Endothelial cell of umbilical vein (primary cell): Measurements from ENCODE around the gene APLN. TPM values are rescaled to one million over a fixed set of nuclear protein-coding genes. Genes with fewer than 3 reads are reported as not detected.

ENCODE experiments used
- BruUV-seq: library from RNA; stranded (reverse); fragments of 400-500 nt; replicated peaks from 2 replicates; lab custom pipeline; 2021; lab: Mats Ljungman, UMichigan
- CTCF ChIA-PET: fragments of 300-600, 350-600 bp; sonication (Branson Sonifier 250); formaldehyde crosslinking; loops from one replicate; lab custom pipeline; 2021; ENCODE audit warnings: antibody characterized with exemption, inconsistent platforms; lab: Charles Lee
- POLR2A ChIA-PET: fragments of 300-600, 350-600 bp; sonication (Branson Sonifier 250); formaldehyde crosslinking; loops from one replicate; lab custom pipeline; 2021; ENCODE audit warnings: antibody characterized with exemption, inconsistent platforms; lab: Charles Lee
- DNase-seq: peaks from one replicate; pipeline ENCODE4 v3.0.0-alpha.2; 2011; ENCODE audit warnings: low read depth, low spot score
- FAIRE-seq: peaks from 2 replicates; lab custom pipeline; 2011; peaks lifted over from hg19 to GRCh38; lab: Jason Lieb, UNC
- H2AFZ ChIP-seq: 2 replicates; pipeline ENCODE4 v1.6.0; 2012; ENCODE audit warnings: low read depth, low read length, control low read depth, inconsistent platforms
- H3K27ac ChIP-seq: 2 replicates; pipeline ENCODE4 v1.5.1; 2011; ENCODE audit warnings: low read depth, mild to moderate bottlenecking, control low read depth, low read length, moderate library complexity; ENCODE audit not compliant: insufficient read depth
- H3K27me3 ChIP-seq, 2 experiments: 2 replicates each; pipeline versions ENCODE4 v1.6.0 to v1.6.1; 2011; ENCODE audit warnings: low read length in 2 of 2, mixed read lengths in 1 of 2; ENCODE audit not compliant: control insufficient read depth in 2 of 2, insufficient read depth in 2 of 2
- H3K36me3 ChIP-seq, 2 experiments: 2 replicates in 1 of 2; 3 replicates in 1 of 2; pipeline ENCODE4 v1.5.1; 2011; ENCODE audit warnings: low read length in 2 of 2, mild to moderate bottlenecking in 1 of 2, moderate library complexity in 1 of 2; ENCODE audit not compliant: control insufficient read depth in 2 of 2, insufficient read depth in 2 of 2; ENCODE audit errors: extremely low read depth in 1 of 2
- H3K4me1 ChIP-seq: 3 replicates; pipeline ENCODE4 v1.5.1; 2011; ENCODE audit warnings: mild to moderate bottlenecking, low read length; ENCODE audit not compliant: control insufficient read depth, insufficient read depth; ENCODE audit errors: extremely low read depth
- H3K4me2 ChIP-seq: 2 replicates; pipeline ENCODE4 v1.6.1; 2011; ENCODE audit warnings: low read length, control low read depth, mixed read lengths; ENCODE audit not compliant: insufficient read depth
- H3K4me3 ChIP-seq, 3 experiments: fragments of 200-600 bp in 1 of 3; sonication (generic), shearing (Covaris generic) in 1 of 3; replicated peaks in 1 of 3; 2 replicates each; pipeline ENCODE4 v1.5.1; 2011 to 2016; ENCODE audit warnings: control low read depth in 3 of 3, low read length in 3 of 3, mild to moderate bottlenecking in 2 of 3, inconsistent platforms in 1 of 3, low read depth in 1 of 3, moderate library complexity in 1 of 3; ENCODE audit not compliant: insufficient read depth in 1 of 3
- H3K79me2 ChIP-seq: 2 replicates; pipeline ENCODE4 v1.6.0; 2012; ENCODE audit warnings: low read length, inconsistent platforms; ENCODE audit not compliant: control insufficient read depth, insufficient read depth
- H3K9ac ChIP-seq: replicated peaks from 2 replicates; pipeline ENCODE3; 2011; ENCODE audit warnings: low read length, control low read depth; ENCODE audit not compliant: insufficient read depth; ENCODE audit errors: extremely low read depth
- H3K9me1 ChIP-seq: replicated peaks from 3 replicates; pipeline ENCODE4 v1.6.0; 2011; ENCODE audit warnings: mild to moderate bottlenecking, low read length; ENCODE audit not compliant: control insufficient read depth, insufficient read depth; ENCODE audit errors: extremely low read depth
- H3K9me3 ChIP-seq: replicated peaks from 2 replicates; pipeline ENCODE4 v1.5.1; 2012; ENCODE audit warnings: low read length, inconsistent platforms; ENCODE audit not compliant: control insufficient read depth, insufficient read depth
- H4K20me1 ChIP-seq: replicated peaks from 2 replicates; pipeline ENCODE3; 2011; ENCODE audit warnings: mild to moderate bottlenecking, low read length; ENCODE audit not compliant: control insufficient read depth, insufficient read depth; ENCODE audit errors: extremely low read depth
- CTCF ChIP-seq, 2 donors: IDR thresholded peaks; 1 replicate in 1 of 2; 2 replicates in 1 of 2; pipeline ENCODE4 v1.5.1; 2011; ENCODE audit warnings: low read length in 2 of 2, mild to moderate bottlenecking in 2 of 2, moderate library complexity in 2 of 2, control low read depth in 1 of 2, inconsistent platforms in 1 of 2, low read depth in 1 of 2; ENCODE audit not compliant: insufficient read depth in 1 of 2; ENCODE audit errors: extremely low read depth in 1 of 2
- EZH2 ChIP-seq: IDR thresholded peaks from 2 replicates; pipeline ENCODE4 v1.6.1; 2012; ENCODE audit warnings: borderline replicate concordance, low read depth, mild to moderate bottlenecking, moderate library complexity, low read length, inconsistent platforms; ENCODE audit not compliant: severe bottlenecking
- FOS ChIP-seq: IDR thresholded peaks from 2 replicates; pipeline ENCODE4 v1.6.1; 2011; ENCODE audit warnings: mild to moderate bottlenecking, low read length, moderate library complexity, borderline replicate concordance; ENCODE audit not compliant: insufficient read depth
- GATA2 ChIP-seq: IDR thresholded peaks from 2 replicates; pipeline ENCODE4 v1.7.0; 2011; ENCODE audit warnings: low read depth, mild to moderate bottlenecking, moderate library complexity, mixed read lengths, low read length; ENCODE audit not compliant: insufficient read length, insufficient read depth
- JUN ChIP-seq: IDR thresholded peaks from 2 replicates; pipeline ENCODE4 v1.6.1; 2011; ENCODE audit warnings: borderline replicate concordance, low read depth; ENCODE audit not compliant: insufficient read length, insufficient read depth
- MAX ChIP-seq: IDR thresholded peaks from 2 replicates; pipeline ENCODE4 v1.6.1; 2011; ENCODE audit not compliant: insufficient read depth, insufficient read length
- MYC ChIP-seq: IDR thresholded peaks from one replicate; pipeline ENCODE4 v1.6.1; 2011; ENCODE audit warnings: mild to moderate bottlenecking, low read depth, low read length
- POLR2A ChIP-seq: IDR thresholded peaks from 2 replicates; pipeline ENCODE4 v1.6.1; 2012; ENCODE audit warnings: low read depth, mild to moderate bottlenecking, control low read depth, low read length
- POLR2AphosphoS5 ChIP-seq: IDR thresholded peaks from 2 replicates; pipeline ENCODE4 v1.6.1; 2012; ENCODE audit warnings: low read depth, mild to moderate bottlenecking, control low read depth, low read length, moderate library complexity; ENCODE audit not compliant: insufficient read depth
- dilution Hi-C: fragments of 300-500 bp; cut with MboI; formaldehyde crosslinking; loops from one replicate; pipeline ENCODE4 v1.15.0; 2019; ENCODE audit warnings: low sequenced_read_pairs; ENCODE audit not compliant: extremely low pct_ligation_motif_present
- intact Hi-C: fragments of 100-400 bp; cut with micrococcal nuclease; formaldehyde crosslinking; loops from one replicate; pipeline ENCODE4 v1.10.0; 2022
- polyA plus RNA-seq, 4 experiments: library from polyadenylated mRNA; depleted of rRNA in 3 of 4; stranded (reverse) in 3 of 4; unstranded in 1 of 4; fragments of >200 nt; gene quantifications; 2 replicates each; pipeline versions ENCODE4 v1.2.1 to v1.2.3, GENCODE V29; 2011 to 2012; ENCODE audit warnings: missing spikeins in 1 of 4
- total RNA-seq: library from RNA; stranded (reverse); gene quantifications from 2 replicates; pipeline ENCODE4 v1.2.3, GENCODE V29; 2021

The APLN gene
- total and polyA plus RNA-seq, 2 donors (not counting 3 experiments of a cell fraction or from before 2014, with no cell fraction given) = 230 to 466 TPM

GRCh38 chrX:129596077-129596476 lies 58.7 kb downstream of the APLN start:
- no peaks in the 10 kb centered on the region for H3K27me3 ChIP-seq
- no peak overlapping the region for H3K4me2 ChIP-seq
- no peaks in the 10 kb centered on the region for H4K20me1 ChIP-seq
- H3K9me3 ChIP-seq = no peaks in the 10 kb centered on the region
- no peak overlapping the region for H3K4me3 ChIP-seq
- dilution Hi-C loops (no loop called here), intact Hi-C loops (no loop called here)
- ChIA-PET CTCF (interaction anchor here (0.7 to 1.1 kb wide), 2 partner anchors 9 to 465 kb away, joined by 3 read pairs; no protein-coding TSS in a partner anchor), POLR2A (no interaction called here)
- no peak overlapping the region for H3K9ac ChIP-seq
- no peak overlapping the region for H2AFZ ChIP-seq
- FAIRE-seq (no peak), DNase-seq (no peak)
- H3K79me2 ChIP-seq = no peaks in the 10 kb centered on the region
- no peak for TF ChIP-seq EZH2
- TF ChIP-seq POLR2AphosphoS5 = no peak
- no peak for TF ChIP-seq POLR2A
- no peak for TF ChIP-seq MAX
- no peak for TF ChIP-seq JUN
- no peak for TF ChIP-seq CTCF (IDR thresholded peaks at IDR 0.05; ENCODE audit: extremely low read depth in 1 of 2, insufficient read depth in 1 of 2, low read depth in 1 of 2, low read length in 2 of 2)
- TF ChIP-seq GATA2 = no peak
- TF ChIP-seq MYC = no peak
- TF ChIP-seq FOS = no peak
- H3K36me3 ChIP-seq = no peaks in the 10 kb centered on the region
- H3K9me1 ChIP-seq = no peaks in the 10 kb centered on the region
- BruUV-seq = no TSS peak
- H3K4me1 ChIP-seq = no peaks in the 10 kb centered on the region
- H3K27ac ChIP-seq = no peak overlapping the region

Other genes starting within 250 kb of the APLN start
- gene SMARCA1, start 131.5 kb downstream of the APLN start, total RNA-seq = 29.3 and 29.7 TPM in 2 replicates
- gene SMARCA1, start 131.5 kb downstream of the APLN start, polyA plus RNA-seq = 5.5 and 8.3 TPM in 2 replicates
- gene OCRL, start 114.7 kb downstream of the APLN start, total RNA-seq = 19.7 and 20.9 TPM in 2 replicates
- 14.2 and 14.6 TPM in 2 replicates for gene OCRL, start 114.7 kb downstream of the APLN start, polyA plus RNA-seq
- not detected in 2 replicates for gene XPNPEP2, start 84.0 kb upstream of the APLN start, total RNA-seq
- gene XPNPEP2, start 84.0 kb upstream of the APLN start, polyA plus RNA-seq = 0.03 and 0.04 TPM in 2 replicates
- not detected in 2 replicates for gene SASH3, start 125.0 kb upstream of the APLN start, total RNA-seq
- not detected in 2 replicates for gene SASH3, start 125.0 kb upstream of the APLN start, polyA plus RNA-seq
- 33.6 and 38.2 TPM in 2 replicates for gene ZDHHC9, start 188.9 kb upstream of the APLN start, total RNA-seq
- gene ZDHHC9, start 188.9 kb upstream of the APLN start, polyA plus RNA-seq = 24.6 and 27.4 TPM in 2 replicates